HepG2 (cell line): ENCODE results near the gene PPP1R16B. TPM values are rescaled to one million over a fixed set of nuclear protein-coding genes. Genes with fewer than 3 reads are reported as not detected.

Experiments used
- ATAC-seq: fragments of 200-7000 bp; cut with Tn5 transposase; 3 replicates; pipeline ENCODE4 v1.9.1; 2020; ENCODE audit warnings: mild to moderate bottlenecking, moderate library complexity
- BruUV-seq: library from RNA; stranded (reverse); fragments of 400-500 nt; replicated peaks from 2 replicates; lab custom pipeline; 2021; lab: Mats Ljungman, UMichigan
- CTCF ChIA-PET: fragments of 300-600 bp; formaldehyde crosslinking; extraction: SDS; loops from one replicate; lab custom pipeline; 2021; ENCODE audit warnings: low total read pairs, inconsistent platforms, low intra/inter-chr PET ratio; lab: Yijun Ruan, JAX
- POLR2A ChIA-PET: fragments of 350-600 bp; sonication (Branson Sonifier 250); formaldehyde crosslinking; loops from one replicate; lab custom pipeline; 2020; ENCODE audit warnings: antibody characterized with exemption, inconsistent platforms; lab: Yijun Ruan, JAX
- DNase-seq: peaks from one replicate; pipeline ENCODE4 v3.0.0-alpha.2; 2015; ENCODE audit warnings: low spot score
- FAIRE-seq: peaks from 3 replicates; lab custom pipeline; 2011; peaks lifted over from hg19 to GRCh38; lab: Jason Lieb, UNC
- H2AFZ ChIP-seq: one replicate; pipeline ENCODE4 v1.6.1; 2011; ENCODE audit warnings: low read length, inconsistent platforms
- H3K27ac ChIP-seq: fragments of 300-600 bp; 3 replicates; pipeline ENCODE4 v1.8.0; 2011; ENCODE audit warnings: mixed run types, mild to moderate bottlenecking, mixed read lengths, low read length, inconsistent platforms; ENCODE audit not compliant: insufficient read depth; ENCODE audit errors: extremely low read length
- H3K27me3 ChIP-seq, 2 experiments: fragments of 200-600 bp in 1 of 2; 2 replicates in 1 of 2; 3 replicates in 1 of 2; pipeline versions ENCODE4 v1.6.0 to v1.8.0; 2011; ENCODE audit warnings: low read length in 2 of 2, mild to moderate bottlenecking in 2 of 2, moderate library complexity in 2 of 2, inconsistent platforms in 1 of 2; ENCODE audit not compliant: insufficient read depth in 2 of 2, control insufficient read depth in 1 of 2
- H3K36me3 ChIP-seq, 2 experiments: fragments of 200-600 bp in 1 of 2; replicated peaks in 1 of 2; 2 replicates in 1 of 2; 3 replicates in 1 of 2; pipeline versions ENCODE4 v1.5.1 to v1.8.0; 2011; ENCODE audit warnings: low read length in 2 of 2, inconsistent platforms in 1 of 2; ENCODE audit not compliant: insufficient read depth in 2 of 2, control insufficient read depth in 1 of 2
- H3K4me1 ChIP-seq: 2 replicates; pipeline ENCODE4 v1.5.1; 2012; ENCODE audit warnings: low read length, inconsistent platforms; ENCODE audit not compliant: insufficient read depth
- H3K4me2 ChIP-seq: 2 replicates; pipeline ENCODE4 v1.6.0; 2011; ENCODE audit warnings: low read depth, low read length, inconsistent platforms
- H3K4me3 ChIP-seq, 3 experiments: fragments of 200-600 bp in 1 of 3; sonication (generic), shearing (Covaris generic) in 1 of 3; replicated peaks in 1 of 3; 2 replicates each; pipeline ENCODE4 v1.5.1; 2011 to 2016; ENCODE audit warnings: low read length in 3 of 3, inconsistent platforms in 2 of 3, low read depth in 2 of 3, mild to moderate bottlenecking in 2 of 3, control low read depth in 1 of 3, mixed read lengths in 1 of 3; ENCODE audit not compliant: insufficient read depth in 1 of 3
- H3K79me2 ChIP-seq: one replicate; pipeline ENCODE4 v1.6.1; 2011; ENCODE audit warnings: low read length, inconsistent platforms; ENCODE audit not compliant: insufficient read depth
- H3K9ac ChIP-seq: 2 replicates; pipeline ENCODE4 v1.6.0; 2011; ENCODE audit warnings: mild to moderate bottlenecking, low read depth, low read length, inconsistent platforms; ENCODE audit not compliant: insufficient read depth
- H3K9me3 ChIP-seq: 2 replicates; pipeline ENCODE4 v1.5.1; 2012; ENCODE audit warnings: mild to moderate bottlenecking, low read length
- H4K20me1 ChIP-seq: 2 replicates; pipeline ENCODE4 v1.6.0; 2011; ENCODE audit warnings: inconsistent platforms, mild to moderate bottlenecking, low read length, moderate library complexity; ENCODE audit not compliant: insufficient read depth
- RFX5 ChIP-seq: IDR thresholded peaks from 2 replicates; pipeline ENCODE4 v1.6.1; 2011; ENCODE audit warnings: low read depth, low read length, improper control_type of control experiment
- SP4 ChIP-seq: sonication (generic); formaldehyde crosslinking; IDR thresholded peaks from 2 replicates; pipeline ENCODE4 v1.8.1; 2023; ENCODE audit warnings: mild to moderate bottlenecking, missing genetic modification reagents
- YEATS2 ChIP-seq: sonication (generic); formaldehyde crosslinking; IDR thresholded peaks from 2 replicates; pipeline ENCODE4 v1.4.0; 2020; ENCODE audit warnings: missing genetic modification reagents, borderline replicate concordance
- ZNF512B ChIP-seq: sonication (generic); formaldehyde crosslinking; IDR thresholded peaks from 2 replicates; pipeline ENCODE4 v1.5.1; 2020; ENCODE audit warnings: missing genetic modification reagents, mild to moderate bottlenecking, borderline replicate concordance
- ZNF772 ChIP-seq: sonication (generic); formaldehyde crosslinking; IDR thresholded peaks from 2 replicates; pipeline ENCODE4 v1.5.0; 2020; ENCODE audit warnings: mild to moderate bottlenecking, missing genetic modification reagents
- ZXDC ChIP-seq: sonication (generic); formaldehyde crosslinking; IDR thresholded peaks from 2 replicates; pipeline ENCODE4 v1.5.0; 2020; ENCODE audit warnings: mild to moderate bottlenecking, missing genetic modification reagents
- WGBS: methylation state at CpG from one replicate; pipeline ENCODE4 v1.1.6; 2017; ENCODE audit warnings: low lambda C conversion rate; 5-methylcytosine and 5-hydroxymethylcytosine counted together
- in situ Hi-C: cut with HindIII; loops from 2 replicates; pipeline ENCODE4 v1.10.0; 2017; ENCODE audit warnings: low pct_unique_long_range_greater_than_20kb; ENCODE audit not compliant: extremely low pct_ligation_motif_present
- intact Hi-C: fragments of 100-400 bp; cut with micrococcal nuclease; formaldehyde crosslinking; loops from one replicate; pipeline ENCODE4 v1.10.0; 2022; ENCODE audit not compliant: unreplicated experiment
- polyA plus RNA-seq, 8 experiments: library from polyadenylated mRNA; depleted of rRNA in 3 of 8; stranded (reverse) in 7 of 8; unstranded in 1 of 8; fragments of >200 nt; fragmentation: Illumina TruSeq in 4 of 8; extraction: Trizol in 4 of 8; gene quantifications; 2 replicates each; pipeline versions ENCODE4 v1.2.1 to v1.2.3, GENCODE V29; 2011 to 2016; ENCODE audit warnings: low read depth in 4 of 8, missing spikeins in 1 of 8, mixed read lengths in 1 of 8; ENCODE audit not compliant: insufficient read depth in 1 of 8
- total RNA-seq, 5 experiments: library from RNA; depleted of rRNA; stranded (reverse); fragments of >200 nt; fragmentation: Illumina TruSeq; extraction: Trizol; gene quantifications; 2 replicates each; pipeline ENCODE4 v1.2.3, GENCODE V29; 2016; ENCODE audit warnings: low read depth in 1 of 5

PPP1R16B gene
- total and polyA plus RNA-seq, 2 of the 13 experiments (the other 11 are each of a cell fraction or from before 2014, with no cell fraction given) = 0.02 to 0.11 TPM

- ChIA-PET CTCF (no interaction called here), POLR2A (no interaction called here)
- Histone ChIP-seq H4K20me1 (no peaks in the 10 kb centered on the region), H3K79me2 (no peaks in the 10 kb centered on the region), H2AFZ (no peak overlapping the region), H3K4me1 (0 out of 2 replicates have a peak, but pooled peaks cover 4% of the 10 kb centered on the region), H3K27ac (no peak overlapping the region), H3K4me3 (no peak overlapping the region), H3K9me3 (no peaks in the 10 kb centered on the region), H3K4me2 (no peak overlapping the region), H3K27me3 (peaks cover 0 to 9% of the 10 kb centered on the region in 2 experiments; a peak in 2 of 5 replicates), H3K9ac (no peak overlapping the region), H3K36me3 (no peaks in the 10 kb centered on the region)
- TF ChIP-seq ZNF772 (no peak), ZNF512B (CRISPR knock-in tag) (no peak), SP4 (CRISPR knock-in tag) (no peak), YEATS2 (no peak), ZXDC (no peak), RFX5 (no peak)
- no TSS peak for BruUV-seq
- ATAC-seq = no peak
- WGBS = 36% methylated on average over 7 of the region's 7 CpGs
- in situ Hi-C loops = no loop called here
- no peak for DNase-seq
- FAIRE-seq = no peak
- intact Hi-C loops = no loop called here
Measured at GRCh38 chr20:38857703-38858102, 52.2 kb downstream of the PPP1R16B start.
